ENCODE data around the gene NPTN.

The NPTN gene

DNA sequence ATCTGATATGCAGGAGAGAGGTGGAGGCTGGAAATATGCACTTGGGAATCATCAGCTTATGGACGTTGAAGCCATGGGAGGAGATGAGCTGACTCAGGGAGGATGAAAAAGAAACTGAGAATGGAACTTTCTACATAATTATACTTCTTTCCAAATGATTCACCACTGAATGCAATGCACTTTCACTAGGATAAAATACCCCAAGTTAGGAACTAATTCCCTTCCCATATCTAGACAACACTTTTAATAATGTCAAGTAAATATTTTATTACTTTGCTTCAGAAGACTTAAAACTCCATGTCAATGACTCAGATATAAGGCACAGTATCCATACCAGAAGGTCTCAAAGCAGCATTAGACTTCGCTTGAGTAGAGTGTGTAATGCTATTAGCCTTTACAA lies 24.2 kb downstream of the NPTN start:
- TF ChIP-seq, protein P1, sequence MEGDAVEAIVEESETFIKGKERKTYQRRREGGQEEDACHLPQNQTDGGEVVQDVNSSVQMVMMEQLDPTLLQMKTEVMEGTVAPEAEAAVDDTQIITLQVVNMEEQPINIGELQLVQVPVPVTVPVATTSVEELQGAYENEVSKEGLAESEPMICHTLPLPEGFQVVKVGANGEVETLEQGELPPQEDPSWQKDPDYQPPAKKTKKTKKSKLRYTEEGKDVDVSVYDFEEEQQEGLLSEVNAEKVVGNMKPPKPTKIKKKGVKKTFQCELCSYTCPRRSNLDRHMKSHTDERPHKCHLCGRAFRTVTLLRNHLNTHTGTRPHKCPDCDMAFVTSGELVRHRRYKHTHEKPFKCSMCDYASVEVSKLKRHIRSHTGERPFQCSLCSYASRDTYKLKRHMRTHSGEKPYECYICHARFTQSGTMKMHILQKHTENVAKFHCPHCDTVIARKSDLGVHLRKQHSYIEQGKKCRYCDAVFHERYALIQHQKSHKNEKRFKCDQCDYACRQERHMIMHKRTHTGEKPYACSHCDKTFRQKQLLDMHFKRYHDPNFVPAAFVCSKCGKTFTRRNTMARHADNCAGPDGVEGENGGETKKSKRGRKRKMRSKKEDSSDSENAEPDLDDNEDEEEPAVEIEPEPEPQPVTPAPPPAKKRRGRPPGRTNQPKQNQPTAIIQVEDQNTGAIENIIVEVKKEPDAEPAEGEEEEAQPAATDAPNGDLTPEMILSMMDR (IDR thresholded peaks at IDR 0.05; ENCODE audit: borderline replicate concordance, insufficient read depth, low read depth, low read length) = no peak
- H3K4me3 ChIP-seq (ENCODE audit: low read depth, low read length) = no peak overlapping the region

DNA sequence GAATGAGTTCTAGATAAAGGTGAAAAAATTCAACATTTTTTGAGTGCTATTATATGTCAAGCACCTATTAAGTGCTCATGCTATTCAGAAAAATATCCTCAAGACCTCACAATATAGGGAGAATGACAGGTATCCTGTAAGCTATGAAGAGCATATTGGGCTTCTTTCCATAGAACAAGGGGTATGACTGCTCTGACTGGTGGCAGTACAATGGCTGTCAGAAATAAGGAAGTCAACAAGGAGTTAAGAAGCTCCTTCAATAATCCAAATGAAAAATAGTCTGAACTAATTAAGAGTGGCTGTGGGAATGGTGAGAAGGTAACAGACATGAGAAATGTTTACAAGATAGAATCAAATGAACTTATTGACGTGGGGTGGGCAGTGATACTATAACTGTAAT lies 24.7 kb downstream of the NPTN start:
- TF ChIP-seq, protein P1 (IDR thresholded peaks at IDR 0.05; ENCODE audit: borderline replicate concordance, insufficient read depth, low read depth, low read length) = no peak
- no peak overlapping the region for H3K4me3 ChIP-seq (ENCODE audit: low read depth, low read length)

DNA sequence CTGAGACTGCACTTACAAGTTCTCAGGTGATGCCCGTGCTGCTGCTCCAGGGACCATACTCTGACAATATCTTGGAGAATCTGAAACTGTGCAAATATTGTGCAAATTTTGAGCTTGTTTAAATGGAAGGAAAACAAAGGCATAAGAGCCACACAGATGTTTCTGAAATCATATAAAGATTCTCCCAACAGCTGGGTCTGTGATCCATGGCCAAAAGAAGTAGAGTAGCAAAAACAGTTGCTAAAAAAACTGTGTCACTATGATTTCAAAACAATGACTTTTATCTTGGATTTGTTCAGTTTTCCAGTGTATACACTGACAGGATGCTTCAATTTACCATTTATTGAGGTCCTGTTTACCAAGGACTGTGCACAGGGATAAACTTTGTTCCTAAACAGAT lies 25.3 kb downstream of the NPTN start:
- TF ChIP-seq, protein P1 (IDR thresholded peaks at IDR 0.05; ENCODE audit: borderline replicate concordance, insufficient read depth, low read depth, low read length) = no peak
- H3K4me3 ChIP-seq (ENCODE audit: low read depth, low read length) = no peak overlapping the region

DNA sequence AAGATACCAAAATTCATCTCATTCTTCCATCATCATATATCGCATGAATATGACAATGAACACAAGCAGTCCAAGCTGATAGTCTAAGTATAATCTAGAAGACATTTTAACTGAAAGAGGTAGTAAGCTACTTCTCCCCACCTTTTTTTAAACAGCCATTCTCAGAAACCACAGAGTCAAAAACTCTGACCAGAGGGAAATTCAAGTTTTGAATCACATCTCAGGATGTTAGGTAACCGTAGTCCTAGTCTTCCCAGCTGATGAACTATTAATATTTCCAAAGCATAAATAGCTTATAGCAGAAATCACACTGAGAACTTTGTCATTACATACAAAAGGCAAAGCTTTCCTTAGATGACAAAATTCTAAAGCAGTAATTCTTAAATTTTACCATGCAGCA lies 25.8 kb downstream of the NPTN start:
- TF ChIP-seq, protein P1 (IDR thresholded peaks at IDR 0.05; ENCODE audit: borderline replicate concordance, insufficient read depth, low read depth, low read length) = no peak
- no peak overlapping the region for H3K4me3 ChIP-seq (ENCODE audit: low read depth, low read length)

DNA sequence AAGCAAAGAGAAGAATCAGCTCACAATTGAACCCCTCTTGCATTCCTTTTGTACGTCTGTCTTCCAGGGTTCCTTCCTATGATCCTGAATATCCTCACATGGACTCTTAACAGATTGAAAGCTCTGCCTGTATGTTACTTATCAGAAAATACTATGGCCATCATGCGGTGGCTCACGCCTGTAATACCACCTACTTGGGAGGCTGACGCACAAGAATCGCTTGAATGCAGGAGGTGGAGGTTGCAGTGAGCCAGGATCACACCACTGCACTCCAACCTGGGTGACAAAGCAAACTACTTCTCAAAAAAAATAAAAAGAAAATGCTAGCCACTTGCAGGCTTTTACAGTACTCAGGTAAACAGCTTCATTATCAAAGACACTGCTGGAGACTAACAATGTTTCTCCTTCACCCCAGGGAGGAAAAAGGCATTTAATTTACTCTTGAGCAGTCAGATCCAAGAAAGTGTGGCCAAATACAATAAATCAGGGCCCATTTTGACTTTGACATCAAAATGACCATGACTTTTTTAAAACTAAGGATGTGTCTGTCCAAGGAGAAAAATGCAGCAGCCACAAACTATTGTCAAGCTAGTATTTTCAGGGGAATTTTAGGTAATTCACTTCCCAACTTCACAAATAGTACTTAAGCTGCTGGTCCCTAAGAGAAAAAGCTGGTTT lies 27.3 kb downstream of the NPTN start:
- TF ChIP-seq, protein P1 (IDR thresholded peaks at IDR 0.05; ENCODE audit: borderline replicate concordance, insufficient read depth, low read depth, low read length) = no peak

DNA sequence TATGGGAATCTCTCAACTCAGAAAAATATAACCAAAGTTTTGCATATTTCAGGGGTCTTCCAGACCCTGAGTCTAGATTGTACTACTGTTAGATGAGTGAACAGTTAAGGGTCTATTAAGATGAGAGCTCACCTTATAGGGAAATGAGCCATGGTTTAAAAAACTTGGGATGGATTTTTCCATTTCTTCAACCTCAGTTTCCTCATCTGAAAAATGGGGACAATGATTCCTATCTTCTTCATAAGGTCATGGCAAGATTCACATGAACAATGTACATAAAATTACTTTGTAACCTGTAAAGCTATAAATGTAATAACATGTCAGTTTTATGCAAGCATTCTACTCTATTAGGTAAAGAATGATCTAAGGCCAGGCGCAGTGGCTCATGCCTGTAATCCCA lies 28.7 kb downstream of the NPTN start:
- no peak overlapping the region for H3K4me3 ChIP-seq (ENCODE audit: low read depth, low read length)
- TF ChIP-seq, protein P1 (IDR thresholded peaks at IDR 0.05; ENCODE audit: borderline replicate concordance, insufficient read depth, low read depth, low read length) = no peak

More for the DNA sequence above, 27.3 kb downstream of the NPTN start:
- H3K4me3 ChIP-seq (ENCODE audit: low read depth, low read length) = no peak overlapping the region

DNA sequence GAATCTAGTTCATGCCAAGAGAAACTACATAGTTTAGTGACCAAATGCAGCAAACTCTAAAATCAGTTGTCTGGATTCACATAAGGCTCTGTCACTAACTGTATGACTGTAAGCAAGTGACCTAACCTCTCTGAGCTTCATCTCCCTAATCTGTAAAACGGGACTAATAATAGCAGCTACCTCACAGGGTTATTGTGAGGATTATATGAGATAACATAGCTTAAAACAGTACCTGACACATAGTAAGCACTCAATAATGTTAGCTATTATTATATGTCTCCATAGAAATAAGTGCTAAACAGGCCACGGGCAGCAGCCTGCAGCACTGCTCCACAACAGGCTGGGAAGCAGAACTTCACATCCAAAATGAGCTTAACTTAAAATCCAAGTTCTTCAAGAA lies 30.2 kb downstream of the NPTN start:
- TF ChIP-seq, protein P1 (IDR thresholded peaks at IDR 0.05; ENCODE audit: borderline replicate concordance, insufficient read depth, low read depth, low read length) = no peak
- no peak overlapping the region for H3K4me3 ChIP-seq (ENCODE audit: low read depth, low read length)
